Neural progenitor cell (in vitro differentiated cells): ENCODE data around the gene CPSF6.

Experiments
- CTCF ChIP-seq: fragments of 200-600 bp; sonication (generic); IDR thresholded peaks from 2 replicates; pipeline ENCODE4 v1.5.1; 2017; ENCODE audit warnings: antibody characterized with exemption, mild to moderate bottlenecking
- EZH2 ChIP-seq: fragments of 200-600 bp; sonication (generic); IDR thresholded peaks from 2 replicates; pipeline ENCODE4 v1.6.1; 2017; ENCODE audit warnings: antibody characterized with exemption, mild to moderate bottlenecking, moderate library complexity
- EZH2phosphoT487 ChIP-seq: fragments of 200-600 bp; sonication (generic); IDR thresholded peaks from 2 replicates; pipeline ENCODE4 v1.6.1; 2017; ENCODE audit warnings: antibody characterized with exemption

GRCh38 chr12:69266036-69266635, 26.8 kb downstream of the CPSF6 start:
- TF ChIP-seq CTCF (no peak), EZH2 (no peak), EZH2phosphoT487 (no peak)
